Measurements from ENCODE around the gene MFSD6L.

The MFSD6L gene, protein sequence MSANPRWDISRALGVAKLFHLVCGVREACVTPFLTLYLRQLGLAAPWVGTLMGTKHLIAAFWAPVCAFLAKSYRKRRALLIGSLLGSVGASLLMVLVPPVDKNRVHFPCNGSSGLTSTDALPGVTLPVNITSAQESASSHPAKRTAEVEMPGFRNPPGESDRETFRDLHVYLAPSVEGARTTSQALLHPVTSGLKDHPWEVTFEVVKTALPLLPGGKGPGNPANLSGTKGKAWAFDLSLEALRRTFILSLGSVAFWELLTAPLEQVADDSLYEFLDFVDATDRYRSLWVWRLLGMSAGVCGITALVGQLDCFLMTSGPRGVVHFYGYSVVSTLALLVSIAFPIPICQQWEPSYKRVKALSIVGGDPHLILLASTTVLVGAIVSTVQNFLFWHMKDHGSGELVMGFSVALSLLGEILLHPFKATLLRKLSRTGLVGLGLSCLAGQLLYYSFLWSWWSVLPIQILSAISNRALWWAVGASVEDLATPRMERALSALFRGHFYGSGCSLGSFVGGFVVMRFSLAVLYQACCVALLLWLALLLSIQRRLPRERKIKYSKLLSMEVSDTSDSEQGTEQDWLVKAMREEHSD

DNA sequence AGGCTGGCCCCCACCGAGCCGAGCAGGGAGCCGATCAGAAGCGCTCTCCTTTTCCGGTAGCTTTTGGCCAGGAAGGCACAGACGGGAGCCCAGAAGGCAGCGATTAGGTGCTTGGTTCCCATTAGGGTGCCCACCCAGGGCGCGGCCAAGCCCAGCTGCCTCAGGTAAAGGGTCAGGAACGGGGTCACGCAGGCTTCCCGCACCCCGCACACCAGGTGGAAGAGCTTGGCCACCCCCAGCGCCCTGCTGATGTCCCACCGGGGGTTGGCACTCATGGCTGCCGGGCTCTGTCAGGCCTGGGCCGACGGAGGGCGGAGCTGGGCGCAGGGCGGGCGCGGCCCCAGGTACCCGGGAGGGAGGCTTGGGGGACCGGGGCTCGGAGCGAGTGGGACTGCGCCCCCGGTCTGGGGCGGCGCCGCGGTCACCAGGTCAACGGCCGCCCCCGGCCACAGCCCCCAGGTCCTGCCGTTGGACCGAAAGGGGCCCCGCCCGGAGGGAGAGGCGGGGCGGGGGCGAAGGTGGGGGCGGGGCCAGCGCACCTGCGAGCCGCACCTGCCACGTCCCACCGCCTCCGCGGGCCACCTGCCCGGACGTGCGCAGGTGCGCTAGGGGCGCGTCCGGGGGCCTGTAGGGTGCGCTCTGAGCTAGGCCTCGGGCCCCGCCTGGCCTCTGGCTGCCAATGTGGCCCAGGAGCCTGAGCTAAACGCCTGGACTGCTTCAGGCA lies at the start of gene MFSD6L:
TSS of gene MFSD6L (minus strand) at position 520 of the 724 bp plus-strand sequence. CDS start at position 275, 245 bp downstream.
- no peak for DNase-seq

DNA sequence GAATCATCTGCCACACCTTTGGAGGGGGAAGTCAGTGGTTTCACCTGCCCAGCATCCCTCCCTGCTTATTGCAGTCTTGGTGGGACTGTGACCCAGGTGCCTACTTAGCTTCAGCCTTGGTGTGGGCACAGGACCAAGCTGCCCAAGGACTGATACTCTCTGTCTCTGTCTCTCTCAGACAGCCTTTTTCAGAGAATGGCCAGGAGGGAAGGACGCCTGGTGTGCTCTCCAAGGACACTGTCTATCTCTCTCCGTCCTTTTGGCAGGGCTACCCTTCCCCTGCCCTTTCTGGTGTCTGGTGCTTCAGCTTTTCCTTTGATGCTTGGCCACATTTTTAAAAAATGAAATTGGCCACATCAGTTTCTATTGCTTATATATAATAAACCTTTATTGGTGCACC lies 48.7 kb upstream of the MFSD6L start:
- no peak for DNase-seq

DNA sequence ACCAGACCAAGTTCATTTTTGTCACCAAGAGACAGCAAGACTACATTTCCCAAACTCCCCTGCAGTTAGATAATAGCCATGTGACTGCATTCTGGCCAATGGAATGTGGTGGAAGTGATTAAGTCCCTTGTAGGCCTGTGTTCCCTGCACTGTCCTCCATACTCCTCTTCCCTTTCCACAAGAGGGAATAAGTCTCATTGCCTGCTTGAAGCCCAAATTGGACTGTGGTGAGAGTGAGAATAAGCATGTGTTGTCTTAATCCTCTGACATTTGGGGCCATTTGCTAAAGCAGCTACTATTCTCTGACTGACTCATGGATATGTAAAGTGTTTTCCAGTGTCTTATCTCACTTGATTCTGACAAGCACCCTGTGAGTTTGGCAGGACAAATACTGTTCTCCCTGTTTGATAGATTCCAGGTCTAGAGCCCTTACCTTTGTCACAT lies 47.6 kb upstream of the MFSD6L start:
- no peak for DNase-seq

DNA sequence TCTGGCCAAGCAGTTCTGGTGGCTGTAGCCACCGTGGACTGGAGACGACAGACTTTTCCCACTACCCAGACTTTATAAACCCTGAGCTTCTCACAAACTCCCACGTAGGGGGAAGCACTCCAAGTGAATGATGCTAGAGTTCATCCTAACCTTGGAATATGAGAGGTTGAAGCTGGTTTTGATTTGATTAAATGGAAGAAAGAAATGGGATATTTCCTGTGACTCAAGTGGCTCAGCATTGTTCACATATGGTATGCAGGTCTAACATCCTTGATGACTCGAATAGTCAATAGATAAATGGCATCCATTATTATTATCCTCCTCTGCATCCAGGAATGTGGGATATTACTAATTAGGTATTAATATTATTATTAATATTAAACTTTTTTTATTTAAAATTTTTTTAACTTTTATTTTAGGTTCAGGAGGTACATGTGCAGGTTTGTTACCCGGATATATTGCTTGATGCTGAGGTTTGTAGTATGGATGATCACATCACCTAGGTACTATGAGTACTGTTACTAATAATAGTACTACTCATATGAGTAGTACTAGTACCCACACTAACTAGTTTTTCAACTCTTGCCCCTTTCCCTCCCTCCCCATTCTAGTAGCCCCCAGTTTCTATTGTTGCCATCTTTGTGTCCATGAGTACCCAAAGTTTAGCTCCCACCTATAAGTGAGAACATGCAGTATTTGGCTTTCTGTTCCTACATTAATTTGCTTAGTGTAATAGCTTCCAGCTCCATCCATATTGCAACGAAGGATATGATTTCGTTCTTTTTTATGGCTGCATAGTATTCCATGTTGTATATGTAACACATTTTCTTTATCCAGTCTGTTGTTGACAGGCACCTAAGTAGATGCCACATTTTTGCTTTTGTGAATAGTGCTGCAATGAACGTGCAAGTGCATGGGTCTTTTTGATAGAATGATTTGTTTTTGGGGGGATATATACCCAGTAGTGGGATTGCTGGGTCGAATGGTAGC lies 45.4 kb upstream of the MFSD6L start:
- no peak for DNase-seq

DNA sequence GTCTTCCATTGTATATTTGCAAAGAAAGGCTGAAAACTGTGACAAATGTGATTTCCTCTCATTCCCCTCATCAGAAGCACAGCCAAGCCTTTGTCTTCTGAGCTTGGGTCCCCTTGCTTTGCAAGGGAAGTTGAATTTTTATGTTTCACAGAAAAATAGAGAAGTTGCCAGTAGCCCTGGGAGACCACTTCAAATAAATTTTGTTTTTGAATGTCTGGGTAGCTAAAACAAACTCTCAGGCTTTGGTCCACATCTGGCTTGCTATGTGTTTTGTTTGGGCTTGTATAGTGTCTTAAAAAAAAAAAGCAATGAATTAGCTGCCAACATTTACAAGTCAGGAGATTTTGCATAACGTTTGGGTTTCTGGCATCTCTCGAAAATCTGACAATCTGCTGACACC lies 44.2 kb upstream of the MFSD6L start:
- peak; percentile 3 for DNase-seq

DNA sequence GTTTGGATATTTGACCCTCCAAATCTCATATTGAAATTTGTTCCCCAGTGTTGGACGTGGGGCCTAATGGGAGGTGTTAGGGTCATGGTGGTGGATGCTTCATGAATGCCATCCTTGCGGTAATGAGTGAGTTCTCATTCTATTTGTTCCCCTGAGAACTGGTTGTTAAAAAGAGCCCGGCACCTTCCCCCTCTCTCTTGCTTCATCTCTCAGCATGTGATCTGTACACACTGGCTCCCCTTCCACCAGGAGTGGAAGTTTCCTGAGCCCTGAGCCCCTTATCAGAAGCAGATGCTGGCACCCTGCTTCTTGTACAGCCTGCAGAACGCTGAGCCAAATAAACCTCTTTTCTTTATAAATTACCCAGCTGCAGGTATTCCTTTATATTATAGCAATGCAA lies 42.7 kb upstream of the MFSD6L start:
- DNase-seq = no peak

DNA sequence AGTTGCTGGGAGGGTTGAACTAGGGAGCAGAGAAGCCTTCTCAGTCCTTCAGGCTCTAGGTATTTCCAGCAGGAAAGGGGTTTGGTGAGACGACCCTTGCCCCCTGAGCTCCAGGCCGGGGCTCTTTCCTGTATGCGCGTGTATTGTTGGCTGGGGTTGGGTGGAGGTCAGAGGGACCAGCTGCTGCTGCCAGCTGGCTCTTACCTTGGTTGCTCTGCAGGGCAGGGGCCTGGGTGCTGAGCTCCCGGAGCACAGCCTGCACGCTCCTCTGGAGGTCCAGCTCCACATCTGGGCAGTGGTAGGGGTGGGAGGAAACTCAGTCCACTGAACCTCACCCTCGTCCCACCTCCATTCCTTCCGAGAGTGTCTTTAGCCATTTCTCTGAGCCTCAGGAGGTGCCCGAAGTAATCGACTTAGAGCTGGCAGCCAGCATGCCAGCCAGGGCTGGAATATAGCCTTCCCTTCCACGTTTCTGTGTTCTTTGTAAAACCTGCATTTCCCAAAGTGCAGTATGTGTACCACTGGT lies 40.3 kb upstream of the MFSD6L start:
- no peak for DNase-seq

DNA sequence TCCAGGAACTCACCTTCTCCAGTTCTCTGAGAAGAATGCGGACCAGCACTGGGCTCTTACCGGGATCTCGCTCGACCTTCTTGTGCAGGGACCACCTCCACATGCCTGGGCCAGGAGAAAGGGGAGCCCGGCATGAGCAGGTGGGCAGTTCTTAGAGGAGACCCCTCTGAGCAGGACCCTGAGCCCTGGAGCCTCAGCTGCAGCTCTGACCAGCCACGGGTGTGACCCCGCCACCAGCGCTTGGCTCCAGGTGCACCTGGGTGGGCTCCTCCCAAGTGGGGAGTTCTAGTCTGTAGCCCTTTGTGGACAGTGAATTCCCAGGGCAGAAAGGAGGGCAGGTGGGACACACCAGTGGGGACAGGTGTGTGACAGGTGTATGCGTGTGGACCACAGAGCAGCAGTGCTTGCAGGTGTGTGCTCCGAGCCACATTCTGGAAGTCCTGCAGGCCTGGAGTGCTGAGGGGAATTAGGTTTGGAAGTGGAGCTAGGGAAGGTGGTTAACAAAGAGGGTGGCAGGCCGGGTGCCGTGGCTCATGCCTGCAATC lies 39.5 kb upstream of the MFSD6L start:
- no peak for DNase-seq

DNA sequence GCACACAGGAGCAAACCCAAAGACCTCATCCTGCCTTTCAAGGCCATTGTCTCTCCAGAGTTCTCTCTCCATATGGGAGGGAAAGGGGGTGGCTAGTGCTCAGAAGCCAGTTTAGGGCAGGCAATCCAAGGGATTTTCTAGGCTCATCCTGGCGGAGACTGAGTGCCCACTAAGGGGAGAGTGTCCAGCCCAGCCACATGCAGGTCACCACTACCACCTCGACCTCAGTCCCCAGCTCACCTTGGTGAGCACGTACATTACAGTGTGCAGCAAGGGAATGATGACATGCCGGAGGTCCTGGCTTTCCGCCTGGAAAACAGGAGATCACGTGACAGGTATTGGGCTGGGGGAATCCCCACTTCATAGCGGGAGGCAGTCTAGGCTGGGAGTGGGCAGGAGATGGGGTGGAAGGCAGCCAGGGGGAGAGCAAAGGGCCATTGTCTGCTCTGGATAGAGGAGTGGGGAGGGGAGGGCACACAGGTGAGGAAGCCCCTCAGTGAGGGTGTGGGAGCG lies 38.5 kb upstream of the MFSD6L start:
- DNase-seq = no peak

DNA sequence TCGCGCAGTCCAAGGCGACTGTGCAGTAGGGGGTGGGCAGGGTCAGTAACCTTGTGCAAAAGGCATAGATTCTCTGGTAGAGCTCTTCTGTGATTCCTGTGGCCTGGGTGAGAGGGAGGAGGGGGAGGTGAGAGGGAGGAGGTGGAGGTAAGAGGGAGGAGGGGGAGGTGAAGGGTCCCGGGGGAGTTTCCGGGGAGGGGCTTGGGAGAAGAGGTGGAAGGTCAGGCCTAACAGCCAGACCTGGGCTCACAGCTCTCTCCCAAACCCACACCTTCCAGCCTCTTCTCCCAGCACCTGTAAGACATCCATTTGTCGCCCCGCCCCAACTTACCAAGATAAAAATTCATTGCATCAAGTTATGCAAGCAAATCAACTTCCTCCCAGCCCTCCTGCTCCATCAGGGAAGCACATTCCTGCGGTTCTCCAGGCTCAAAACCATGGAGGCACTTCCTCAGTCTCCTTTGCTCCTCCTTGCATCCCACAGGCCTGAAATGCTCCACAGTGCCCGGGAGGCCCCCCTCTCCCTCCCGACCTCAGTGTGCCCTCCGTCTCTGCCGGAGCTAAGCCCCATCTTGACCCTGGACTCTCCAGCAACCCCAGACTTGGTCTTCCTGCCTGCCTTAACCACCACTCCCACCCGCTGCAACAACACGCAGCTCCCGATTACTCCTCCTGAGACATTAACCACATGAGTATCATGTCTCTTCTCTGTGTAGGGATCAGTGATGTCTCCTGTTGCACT lies 37.8 kb upstream of the MFSD6L start:
- DNase-seq = no peak

DNA sequence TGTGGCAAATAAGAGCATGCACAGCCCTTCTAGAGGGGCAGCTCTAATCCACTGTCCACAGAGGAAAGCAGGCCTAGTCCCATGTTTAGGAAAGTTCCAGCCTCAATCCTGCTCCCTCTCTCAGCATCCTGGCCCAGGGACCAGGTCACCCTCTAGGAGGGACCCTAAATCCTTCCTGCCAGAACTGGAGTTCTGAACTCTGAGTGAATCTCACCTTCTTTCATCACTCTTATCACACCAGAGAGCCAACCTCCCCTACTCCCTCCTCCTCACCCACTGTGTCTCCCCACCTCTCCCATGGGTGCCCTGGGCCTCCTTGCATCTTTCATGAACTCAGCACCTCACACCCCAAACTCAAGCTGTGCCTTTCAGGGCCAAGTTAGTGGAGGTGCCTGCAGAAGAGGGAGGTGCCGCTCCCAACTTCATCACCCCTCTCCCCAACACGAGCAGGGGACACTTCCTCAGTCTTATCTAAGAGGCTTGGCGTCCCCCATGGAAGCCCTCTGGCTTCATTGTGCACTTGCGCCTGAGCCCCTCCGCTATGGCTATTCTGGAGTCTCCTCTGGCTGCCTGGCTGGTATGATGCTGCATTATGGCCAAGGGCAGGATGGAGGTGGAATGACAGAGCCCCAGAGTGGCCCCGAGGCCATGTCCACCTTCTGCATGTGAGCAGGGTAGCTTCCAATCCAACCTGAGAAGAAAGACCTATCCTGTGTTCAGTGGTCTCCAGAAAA lies 36.6 kb upstream of the MFSD6L start:
- no peak for DNase-seq

DNA sequence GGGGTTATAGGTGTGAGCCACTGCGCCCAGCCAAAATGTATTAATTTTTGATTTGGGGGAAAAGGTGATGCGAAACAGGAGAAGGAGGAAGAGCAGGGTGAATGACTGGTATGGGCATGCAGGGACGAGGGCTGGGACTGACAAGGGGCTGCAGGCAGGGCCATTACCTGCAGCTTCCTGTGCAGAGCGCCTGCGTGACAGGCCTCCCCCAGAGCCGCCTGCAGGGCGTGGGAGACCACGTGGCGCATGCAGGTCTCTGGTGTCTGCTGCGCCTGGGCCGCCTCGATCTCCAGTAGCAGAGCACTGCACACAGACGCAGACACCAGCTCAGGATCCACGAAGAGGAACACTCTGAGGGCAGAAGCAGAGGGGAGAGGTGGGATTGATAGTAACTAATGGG lies 35.9 kb upstream of the MFSD6L start:
- DNase-seq = no peak

DNA sequence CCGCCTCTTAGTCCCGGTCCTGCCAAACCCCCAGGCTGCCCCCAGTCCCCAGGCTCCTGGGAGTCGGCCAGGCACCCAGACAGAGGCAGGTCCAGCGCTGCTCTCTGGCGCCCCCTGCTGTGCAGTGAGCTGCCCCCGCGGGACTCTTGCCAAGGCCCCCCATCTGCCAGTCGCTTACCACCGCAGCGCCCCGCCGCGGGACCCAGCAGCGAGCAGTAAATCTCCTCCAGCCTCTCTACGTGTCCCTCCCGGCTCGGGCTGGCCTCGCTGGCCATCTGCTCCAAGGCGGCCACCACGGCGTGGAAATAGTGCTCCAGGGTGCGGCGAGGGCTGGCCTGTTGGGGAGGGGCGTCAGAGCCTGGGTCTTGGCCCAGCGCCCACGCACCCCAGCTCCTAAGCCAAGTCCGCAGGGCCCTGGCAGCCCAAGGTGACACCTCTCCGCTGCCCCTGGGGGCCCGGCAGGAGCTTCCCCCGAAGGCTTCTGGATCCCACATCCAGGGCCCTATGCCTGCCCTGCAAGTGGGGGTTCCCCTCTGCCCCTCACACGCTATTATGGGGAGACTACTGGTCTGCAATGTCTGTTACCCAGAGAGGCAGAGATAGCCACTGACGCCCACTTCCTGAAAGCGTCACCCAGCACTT lies 33.7 kb upstream of the MFSD6L start:
- DNase-seq = no peak

DNA sequence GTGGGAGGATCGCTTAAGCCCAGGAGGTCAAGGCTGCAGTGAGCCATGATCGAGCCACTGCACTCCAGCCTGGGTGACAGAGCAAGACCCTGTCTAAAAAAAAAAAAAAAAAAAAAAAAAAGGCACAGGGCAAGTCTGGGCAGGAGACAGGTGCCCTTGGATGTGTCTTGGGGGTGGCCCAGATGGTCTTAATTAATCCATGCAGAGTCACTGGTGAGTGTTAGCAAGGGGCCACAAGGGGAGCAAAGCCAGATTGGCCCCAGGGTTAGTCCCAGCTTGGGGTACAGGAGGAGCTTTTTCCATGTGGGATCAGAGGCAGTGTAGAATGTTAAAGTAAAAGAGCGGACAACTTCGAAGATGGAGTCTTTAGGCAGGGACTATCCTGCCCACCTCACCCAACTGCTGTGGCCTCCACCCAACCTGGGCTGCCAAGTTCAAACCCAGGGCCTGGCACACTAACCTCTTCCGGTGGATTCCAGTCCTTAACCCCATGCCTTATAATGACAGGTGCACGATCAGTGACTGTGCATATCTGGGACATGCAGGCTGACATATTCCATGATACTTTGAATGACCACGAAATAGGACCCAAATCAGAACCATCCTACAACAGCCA lies 32.2 kb upstream of the MFSD6L start:
- DNase-seq = no peak

DNA sequence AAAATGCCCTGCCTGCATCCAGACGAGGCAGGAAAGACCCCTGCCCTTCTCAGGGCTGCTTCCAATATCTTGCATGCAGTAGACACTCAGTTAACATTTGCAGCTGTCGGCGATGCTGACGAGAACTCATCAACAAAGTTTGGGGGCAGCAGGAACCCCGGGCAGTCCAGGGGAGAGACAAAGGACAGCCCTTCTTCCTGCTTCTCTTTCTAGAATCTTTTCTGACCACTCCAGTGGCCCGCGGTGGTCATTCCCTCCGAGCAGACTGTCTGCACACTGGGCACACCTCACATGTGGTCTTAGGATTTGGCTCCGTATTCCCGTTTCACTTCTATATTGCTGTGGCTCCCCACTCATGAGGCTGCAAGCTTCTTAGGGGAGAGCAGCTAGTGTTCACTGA lies 31.0 kb upstream of the MFSD6L start:
- no peak for DNase-seq

DNA sequence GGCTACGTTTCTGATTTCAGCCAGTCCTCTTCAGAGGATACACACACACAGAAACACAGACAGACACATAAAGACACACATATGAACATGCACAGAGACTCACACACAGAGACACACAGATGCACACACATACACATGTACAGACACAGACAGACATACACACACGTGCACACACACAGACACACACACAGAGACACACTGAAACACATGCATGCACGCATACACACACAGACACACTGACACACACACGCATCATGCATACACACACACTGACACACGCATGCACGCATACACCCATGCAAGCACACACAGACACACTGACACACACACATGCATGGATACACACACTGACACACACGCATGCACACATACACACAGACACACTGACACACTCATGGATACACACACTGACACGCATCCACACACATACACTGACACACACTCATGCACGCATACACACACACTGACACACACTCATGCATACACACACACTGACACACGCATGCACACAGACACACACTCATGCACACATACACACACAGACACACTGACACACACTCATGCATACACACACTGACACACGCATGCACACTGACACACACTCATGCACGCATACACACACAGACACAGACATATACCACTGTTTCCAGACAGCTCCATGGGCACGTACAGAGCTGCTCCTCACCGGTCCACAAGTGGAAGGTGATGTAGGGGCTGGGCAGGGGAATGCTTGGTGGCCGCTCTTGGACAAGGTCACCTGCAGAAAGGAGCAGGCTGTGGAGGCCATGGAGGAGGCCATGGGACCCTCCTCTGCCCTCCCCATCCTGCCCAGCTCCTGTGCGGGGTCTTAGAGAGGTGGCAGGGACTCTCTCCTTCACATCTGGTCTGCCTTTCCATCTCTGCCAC lies 30.1 kb upstream of the MFSD6L start:
- DNase-seq = no peak

DNA sequence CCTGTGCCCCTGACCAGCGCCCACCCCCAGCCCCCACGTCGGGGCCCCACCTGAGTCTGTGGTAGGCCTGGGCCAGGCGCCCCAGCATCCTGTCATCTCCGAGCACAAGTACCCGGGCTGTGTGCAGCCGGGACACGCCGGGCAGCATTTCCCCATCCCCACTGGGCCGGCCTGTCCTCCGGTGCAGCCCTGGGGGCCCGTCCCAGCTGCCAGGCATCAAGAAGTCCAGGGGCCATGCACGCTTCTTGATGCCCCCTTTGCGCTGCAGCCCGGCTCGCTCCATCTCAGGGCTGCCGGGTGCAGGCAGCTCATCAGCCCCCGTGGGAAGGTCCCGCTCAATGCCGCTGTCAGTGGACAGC lies 29.3 kb upstream of the MFSD6L start:
- DNase-seq = no peak

DNA sequence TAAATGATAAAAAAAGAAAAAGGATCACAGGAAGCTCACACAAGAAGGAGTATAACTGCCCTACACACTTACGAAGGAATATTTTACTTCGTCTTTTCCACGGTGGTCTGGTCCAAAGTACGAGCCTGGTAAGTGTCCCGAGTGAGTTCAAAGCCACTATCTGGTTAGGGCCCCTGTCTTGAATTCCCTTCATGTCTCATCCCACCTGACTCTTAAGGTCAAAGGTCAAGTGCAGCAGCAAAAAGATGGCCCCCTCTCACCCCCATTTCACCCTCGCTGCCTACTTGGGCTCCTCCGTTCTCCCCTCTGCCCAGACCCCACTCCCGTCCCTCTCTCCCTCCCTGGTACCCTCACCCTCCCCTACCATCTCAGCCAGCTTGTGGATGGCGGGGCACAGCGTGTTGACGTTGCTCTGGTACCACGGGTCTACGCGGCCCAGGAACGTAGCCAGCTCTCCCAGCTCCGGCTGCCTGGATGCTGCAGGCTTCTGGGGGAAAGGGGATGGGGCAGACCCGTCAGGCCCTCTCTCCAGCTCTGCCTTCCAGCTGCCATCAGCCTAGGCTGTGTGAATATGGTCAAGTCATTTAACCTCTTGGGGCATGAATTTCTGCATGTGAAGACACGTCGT lies 27.8 kb upstream of the MFSD6L start:
- DNase-seq = no peak
